Keratinocyte (primary cell): ENCODE measurements around the gene C1D. TPM values are rescaled to one million over a fixed set of nuclear protein-coding genes. Genes with fewer than 3 reads are reported as not detected.

Source experiments
- DNase-seq: peaks from one replicate; pipeline ENCODE4 v3.0.0-alpha.2; 2011; ENCODE audit warnings: low read depth, missing footprints, low spot score
- FAIRE-seq: peaks from 2 replicates; lab custom pipeline; 2011; peaks lifted over from hg19 to GRCh38; lab: Jason Lieb, UNC
- H2AFZ ChIP-seq: 2 replicates; pipeline ENCODE4 v1.6.0; 2012; ENCODE audit warnings: low read length, control low read depth, inconsistent platforms; ENCODE audit not compliant: control insufficient read depth
- H3K27ac ChIP-seq: 2 replicates; pipeline ENCODE4 v1.5.1; 2011; ENCODE audit warnings: low read length; ENCODE audit not compliant: control insufficient read depth, insufficient read depth
- H3K27me3 ChIP-seq: 3 replicates; pipeline ENCODE4 v1.6.0; 2011; ENCODE audit warnings: low read length; ENCODE audit not compliant: control insufficient read depth, insufficient read depth; ENCODE audit errors: extremely low read depth
- H3K36me3 ChIP-seq, 2 experiments: 2 replicates in 1 of 2; 3 replicates in 1 of 2; pipeline ENCODE4 v1.5.1; 2011; ENCODE audit warnings: low read length in 2 of 2, mild to moderate bottlenecking in 1 of 2; ENCODE audit not compliant: control insufficient read depth in 2 of 2, insufficient read depth in 2 of 2; ENCODE audit errors: extremely low read depth in 1 of 2
- H3K4me1 ChIP-seq: 3 replicates; pipeline ENCODE4 v1.5.1; 2011; ENCODE audit warnings: low read length; ENCODE audit not compliant: control insufficient read depth, insufficient read depth; ENCODE audit errors: extremely low read depth
- H3K4me2 ChIP-seq: 3 replicates; pipeline ENCODE4 v1.6.0; 2011; ENCODE audit warnings: low read depth, low read length; ENCODE audit not compliant: control insufficient read depth, insufficient read depth; ENCODE audit errors: extremely low read depth
- H3K4me3 ChIP-seq, 3 experiments: fragments of 200-600 bp in 1 of 3; sonication (generic) in 1 of 3; 2 replicates in 2 of 3; 3 replicates in 1 of 3; pipeline ENCODE4 v1.5.1; 2011 to 2016; ENCODE audit warnings: low read length in 3 of 3, mild to moderate bottlenecking in 3 of 3, control low read depth in 2 of 3, inconsistent platforms in 1 of 3, low read depth in 1 of 3, mixed read lengths in 1 of 3, mixed run types in 1 of 3, moderate library complexity in 1 of 3; ENCODE audit not compliant: control insufficient read depth in 2 of 3, insufficient read depth in 2 of 3; ENCODE audit errors: extremely low read depth in 1 of 3
- H3K79me2 ChIP-seq: 2 replicates; pipeline ENCODE4 v1.6.0; 2012; ENCODE audit warnings: low read length; ENCODE audit not compliant: control insufficient read depth, insufficient read depth
- H3K9ac ChIP-seq: 3 replicates; pipeline ENCODE4 v1.6.0; 2011; ENCODE audit warnings: low read length; ENCODE audit not compliant: control insufficient read depth, insufficient read depth; ENCODE audit errors: extremely low read depth
- H3K9me1 ChIP-seq: 3 replicates; pipeline ENCODE4 v1.6.0; 2011; ENCODE audit warnings: low read length; ENCODE audit not compliant: control insufficient read depth, insufficient read depth; ENCODE audit errors: extremely low read depth
- H3K9me3 ChIP-seq: 2 replicates; pipeline ENCODE4 v1.5.1; 2012; ENCODE audit warnings: low read depth, low read length; ENCODE audit not compliant: control insufficient read depth
- H4K20me1 ChIP-seq: 3 replicates; pipeline ENCODE4 v1.6.0; 2011; ENCODE audit warnings: low read length; ENCODE audit not compliant: control insufficient read depth, insufficient read depth; ENCODE audit errors: extremely low read depth
- CTCF ChIP-seq, 3 experiments: IDR thresholded peaks in 1 of 3; conservative IDR thresholded peaks in 1 of 3; optimal IDR thresholded peaks in 1 of 3; 2 replicates in 2 of 3; 3 replicates in 1 of 3; pipeline versions ENCODE3 to v1.5.1; 2011; ENCODE audit warnings: low read length in 3 of 3, mild to moderate bottlenecking in 3 of 3, moderate library complexity in 2 of 3, control low read depth in 1 of 3, inconsistent platforms in 1 of 3; ENCODE audit not compliant: insufficient read depth in 2 of 3; ENCODE audit errors: extremely low read depth in 1 of 3
- EZH2 ChIP-seq: IDR thresholded peaks from one replicate; pipeline ENCODE4 v1.6.1; 2012; ENCODE audit warnings: inconsistent platforms, mild to moderate bottlenecking, low read length, moderate library complexity
- dilution Hi-C: fragments of 300-500 bp; cut with MboI; formaldehyde crosslinking; loops from one replicate; pipeline ENCODE4 v1.7.0; 2020; ENCODE audit warnings: low sequenced_read_pairs; ENCODE audit not compliant: extremely low pct_ligation_motif_present
- polyA plus RNA-seq, 5 experiments: library from polyadenylated mRNA; depleted of rRNA in 3 of 5; stranded (reverse) in 3 of 5; stranded (forward) in 1 of 5; unstranded in 1 of 5; fragments of >200 nt; gene quantifications; 1 replicate in 1 of 5; 2 replicates in 3 of 5; 3 replicates in 1 of 5; pipeline versions ENCODE4 v1.2.1 to v1.2.3, GENCODE V29; 2011 to 2012; ENCODE audit warnings: missing spikeins in 2 of 5, low read depth in 1 of 5, low replicate concordance in 1 of 5

The C1D gene
- polyA plus RNA-seq, 1 donor (not counting 4 experiments of a cell fraction or from before 2014, with no cell fraction given) = 45.3 TPM

DNA sequence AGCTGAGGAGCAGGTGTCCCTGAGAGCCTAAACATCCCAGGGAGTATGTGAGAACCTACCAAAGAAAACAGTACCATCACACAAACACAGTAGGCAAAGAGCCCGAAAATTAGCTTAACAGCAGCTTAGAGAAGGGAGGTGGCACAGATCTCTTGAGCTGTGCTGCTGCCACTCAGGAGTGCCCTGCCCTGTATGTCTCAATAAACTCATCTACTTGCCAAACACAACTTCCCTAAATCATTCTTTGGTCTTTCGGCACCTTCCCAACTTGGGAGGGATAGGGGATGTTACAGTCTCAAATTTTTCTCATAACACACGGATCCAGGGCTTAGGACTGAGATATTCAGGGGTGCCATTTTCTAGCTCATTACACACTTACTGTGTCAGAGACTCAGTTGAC is 45.3 kb upstream of the C1D start:
- Histone ChIP-seq H3K27ac (no peak overlapping the region), H3K27me3 (no peaks in the 10 kb centered on the region), H3K9me1 (no peaks in the 10 kb centered on the region), H3K9me3 (no peaks in the 10 kb centered on the region), H3K4me2 (no peak overlapping the region), H4K20me1 (no peaks in the 10 kb centered on the region), H3K4me3 (no peak overlapping the region), H3K79me2 (no peaks in the 10 kb centered on the region), H2AFZ (no peak overlapping the region), H3K4me1 (no peaks in the 10 kb centered on the region), H3K36me3 (no peaks in the 10 kb centered on the region), H3K9ac (no peak overlapping the region)
- no peak for DNase-seq
- no peak for TF ChIP-seq CTCF (optimal IDR thresholded peaks at IDR 0.05 in 1 of 3, IDR thresholded peaks at IDR 0.05 in 1 of 3, conservative IDR thresholded peaks at IDR 0.05 in 1 of 3; ENCODE audit: extremely low read depth in 1 of 3, insufficient read depth in 2 of 3, low read length in 3 of 3)
- no peak for TF ChIP-seq EZH2
- FAIRE-seq = no peak
- dilution Hi-C loops = no loop called here

DNA sequence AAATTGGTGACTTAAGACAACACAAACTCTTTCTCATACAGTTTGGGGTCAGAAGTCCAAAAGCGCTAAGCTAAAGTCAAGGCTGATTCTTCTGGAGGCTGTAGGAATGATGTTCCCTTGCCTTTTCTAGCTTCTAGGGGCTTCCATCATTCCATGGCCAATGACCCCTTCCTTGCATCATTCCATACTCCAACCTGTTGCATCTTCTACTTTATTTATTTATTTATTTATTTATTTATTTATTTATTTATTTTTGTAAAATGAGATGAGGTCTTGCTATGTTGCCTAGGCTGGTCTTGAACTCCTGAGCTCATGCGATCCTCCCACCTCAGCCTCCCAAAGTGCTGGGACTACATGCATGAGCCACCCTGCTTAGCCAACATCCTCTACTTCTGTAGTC is 44.7 kb upstream of the C1D start:
- DNase-seq (no peak), FAIRE-seq (no peak)
- Histone ChIP-seq H3K4me2 (no peak overlapping the region), H3K9me3 (no peaks in the 10 kb centered on the region), H3K9ac (no peak overlapping the region), H3K4me1 (no peaks in the 10 kb centered on the region), H3K9me1 (no peaks in the 10 kb centered on the region), H4K20me1 (no peaks in the 10 kb centered on the region), H3K27ac (no peak overlapping the region), H3K27me3 (no peaks in the 10 kb centered on the region), H2AFZ (no peak overlapping the region), H3K79me2 (no peaks in the 10 kb centered on the region), H3K36me3 (no peaks in the 10 kb centered on the region), H3K4me3 (no peak overlapping the region)
- dilution Hi-C loops = no loop called here
- TF ChIP-seq EZH2 (no peak), CTCF (optimal IDR thresholded peaks at IDR 0.05 in 1 of 3, IDR thresholded peaks at IDR 0.05 in 1 of 3, conservative IDR thresholded peaks at IDR 0.05 in 1 of 3; ENCODE audit: extremely low read depth in 1 of 3, insufficient read depth in 2 of 3, low read length in 3 of 3) (no peak)
